NB4 (cell line): Measurements from ENCODE around the gene CALHM2.

Source experiments
- DNase-seq: peaks from one replicate; pipeline ENCODE4 v3.0.0; 2010; ENCODE audit warnings: low read depth
- H3K4me3 ChIP-seq: one replicate; pipeline ENCODE4 v1.5.1; 2011; ENCODE audit warnings: mild to moderate bottlenecking, low read depth, low read length, moderate library complexity
- MAX ChIP-seq: IDR thresholded peaks from 2 replicates; pipeline ENCODE4 v1.6.1; 2011; ENCODE audit warnings: low read depth, low read length
- MYC ChIP-seq: IDR thresholded peaks from 2 replicates; pipeline ENCODE4 v1.6.1; 2011; ENCODE audit warnings: low read depth, low read length
- POLR2A ChIP-seq: IDR thresholded peaks from 2 replicates; pipeline ENCODE4 v1.6.1; 2011; ENCODE audit warnings: mild to moderate bottlenecking; ENCODE audit not compliant: insufficient read length; ENCODE audit errors: extremely low read depth
- TF ChIP-seq, protein P1 (sequence below): IDR thresholded peaks from one replicate; pipeline ENCODE4 v1.5.1; 2012; ENCODE audit warnings: low read depth, low read length

Gene CALHM2

DNA sequence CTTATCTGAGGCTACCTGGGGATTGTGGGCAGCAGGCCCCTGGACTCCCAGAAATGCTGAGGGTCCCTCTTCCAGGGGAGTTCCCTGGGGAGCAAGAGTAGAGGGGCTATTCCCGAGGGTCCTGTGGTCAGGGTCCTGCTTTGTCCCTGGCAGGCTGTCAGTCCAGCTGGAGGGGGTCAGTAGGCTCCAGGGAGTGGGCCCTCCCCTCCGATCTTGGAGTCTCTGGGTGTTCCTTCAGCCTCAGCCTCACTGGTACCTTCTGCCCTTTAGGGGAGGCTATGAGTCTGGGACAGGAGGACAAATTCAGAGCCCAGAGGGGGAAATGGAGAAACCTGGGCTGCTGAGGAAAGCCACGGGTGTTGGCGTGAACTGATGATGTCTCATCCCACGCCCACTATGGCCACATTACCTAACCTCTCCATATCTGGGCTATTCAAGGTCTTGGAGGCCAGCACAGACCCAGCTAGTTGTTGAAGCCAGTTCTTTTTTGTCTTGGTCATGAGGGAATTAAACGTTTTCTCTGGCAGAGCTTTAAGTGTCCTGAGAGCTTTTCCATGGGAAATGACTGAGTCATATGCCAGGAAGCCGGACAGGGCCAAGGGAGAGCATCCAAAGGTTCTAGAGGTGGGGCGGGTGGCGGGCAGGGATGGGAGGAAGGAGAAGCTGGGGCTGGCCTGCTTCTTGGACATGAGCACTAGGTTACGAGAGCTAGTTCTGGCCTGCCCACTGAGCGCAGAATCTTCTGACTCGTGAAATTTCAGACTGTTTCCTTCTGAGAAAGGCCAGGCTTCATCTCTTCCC, 6.2 kb downstream of the CALHM2 start:
- TF ChIP-seq MYC, result no peak
- no peak for TF ChIP-seq POLR2A
- no peak for TF ChIP-seq MAX
- TF ChIP-seq, protein P1, sequence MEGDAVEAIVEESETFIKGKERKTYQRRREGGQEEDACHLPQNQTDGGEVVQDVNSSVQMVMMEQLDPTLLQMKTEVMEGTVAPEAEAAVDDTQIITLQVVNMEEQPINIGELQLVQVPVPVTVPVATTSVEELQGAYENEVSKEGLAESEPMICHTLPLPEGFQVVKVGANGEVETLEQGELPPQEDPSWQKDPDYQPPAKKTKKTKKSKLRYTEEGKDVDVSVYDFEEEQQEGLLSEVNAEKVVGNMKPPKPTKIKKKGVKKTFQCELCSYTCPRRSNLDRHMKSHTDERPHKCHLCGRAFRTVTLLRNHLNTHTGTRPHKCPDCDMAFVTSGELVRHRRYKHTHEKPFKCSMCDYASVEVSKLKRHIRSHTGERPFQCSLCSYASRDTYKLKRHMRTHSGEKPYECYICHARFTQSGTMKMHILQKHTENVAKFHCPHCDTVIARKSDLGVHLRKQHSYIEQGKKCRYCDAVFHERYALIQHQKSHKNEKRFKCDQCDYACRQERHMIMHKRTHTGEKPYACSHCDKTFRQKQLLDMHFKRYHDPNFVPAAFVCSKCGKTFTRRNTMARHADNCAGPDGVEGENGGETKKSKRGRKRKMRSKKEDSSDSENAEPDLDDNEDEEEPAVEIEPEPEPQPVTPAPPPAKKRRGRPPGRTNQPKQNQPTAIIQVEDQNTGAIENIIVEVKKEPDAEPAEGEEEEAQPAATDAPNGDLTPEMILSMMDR, result no peak
- H3K4me3 ChIP-seq, result no peak overlapping the region
- DNase-seq, result no peak

DNA sequence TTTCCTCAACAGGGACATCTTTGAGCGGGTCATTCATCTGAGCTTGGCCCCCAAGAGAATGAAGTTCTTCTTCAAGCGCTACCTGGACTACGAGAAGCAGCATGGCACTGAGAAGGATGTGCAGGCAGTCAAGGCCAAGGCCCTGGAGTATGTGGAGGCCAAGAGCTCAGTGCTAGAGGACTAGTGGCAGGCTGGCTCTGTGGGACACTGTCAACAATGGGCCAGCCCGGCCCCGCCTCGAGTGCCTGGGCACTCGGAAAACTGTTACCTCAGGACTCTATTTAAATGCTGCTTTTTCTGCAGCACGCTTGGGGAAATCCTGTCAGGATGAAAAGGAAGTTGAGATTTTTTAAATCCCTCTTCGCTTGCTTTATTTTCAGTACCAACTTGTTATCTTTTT, 6.8 kb downstream of the CALHM2 start:
- no peak for TF ChIP-seq MAX
- no peak for TF ChIP-seq MYC
- TF ChIP-seq POLR2A, result no peak
- TF ChIP-seq, protein P1, result no peak
- no peak overlapping the region for H3K4me3 ChIP-seq
- DNase-seq, result no peak

DNA sequence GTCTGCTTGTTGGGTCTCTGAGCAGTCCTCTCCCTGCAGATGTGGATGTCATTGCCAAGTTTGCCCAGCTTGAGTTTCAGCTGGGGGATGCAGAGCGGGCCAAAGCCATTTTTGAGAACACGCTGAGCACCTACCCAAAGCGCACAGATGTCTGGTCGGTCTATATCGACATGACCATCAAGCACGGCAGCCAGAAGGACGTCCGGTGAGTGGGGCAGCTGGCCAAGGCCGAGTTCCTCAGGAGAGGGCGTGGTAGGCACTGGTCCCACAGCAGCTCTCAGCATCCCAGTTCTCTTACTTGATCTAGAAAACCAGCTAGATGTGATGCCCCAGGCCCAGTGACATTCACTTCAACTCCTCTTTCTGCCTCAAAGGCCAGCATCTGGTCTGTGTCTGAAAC, 7.7 kb downstream of the CALHM2 start:
- no peak for DNase-seq
- no peak overlapping the region for H3K4me3 ChIP-seq
- no peak for TF ChIP-seq POLR2A
- TF ChIP-seq, protein P1, result no peak

DNA sequence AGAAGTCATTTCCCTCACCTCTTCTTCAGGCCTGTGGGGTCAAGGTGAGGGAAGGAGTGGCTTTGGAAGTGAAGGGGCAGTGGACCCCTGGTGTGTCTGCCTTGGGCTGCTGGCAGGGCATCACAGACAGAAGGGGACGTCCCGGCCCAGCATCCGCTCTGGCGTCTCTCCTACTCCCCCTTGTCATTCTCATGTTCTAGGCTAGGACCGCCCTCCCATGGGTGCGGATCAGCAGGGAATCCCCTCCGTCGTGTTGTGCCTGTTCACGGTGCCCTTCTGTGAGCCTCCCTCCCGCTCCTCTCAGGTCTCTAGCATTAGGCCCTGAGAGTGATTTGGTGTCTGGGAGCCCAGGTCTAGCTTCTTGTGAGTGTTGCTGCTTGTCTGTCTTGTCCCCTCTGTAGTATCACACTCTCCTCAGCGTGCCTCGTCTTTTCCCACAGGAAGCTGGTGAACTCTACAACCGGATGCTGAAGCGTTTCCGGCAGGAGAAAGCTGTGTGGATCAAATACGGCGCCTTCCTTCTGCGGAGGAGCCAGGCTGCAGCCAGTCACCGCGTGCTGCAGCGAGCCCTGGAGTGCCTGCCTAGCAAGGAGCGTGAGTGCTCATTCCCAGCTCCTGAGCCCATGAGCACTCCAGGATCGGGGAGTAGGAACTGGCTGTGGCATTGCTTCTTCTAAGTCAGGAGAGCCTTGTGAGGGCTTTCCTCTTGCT, 8.5 kb downstream of the CALHM2 start:
- TF ChIP-seq, protein P1, result no peak
- TF ChIP-seq MAX (no peak), MYC (no peak), POLR2A (no peak)
- DNase-seq, result no peak
- no peak overlapping the region for H3K4me3 ChIP-seq

- DNase-seq, result no peak
- TF ChIP-seq, protein P1, result no peak
- TF ChIP-seq POLR2A (no peak), MYC (no peak), MAX (no peak)
- H3K4me3 ChIP-seq, result no peak overlapping the region
Observed at GRCh38 chr10:103442031-103442461, 10.1 kb downstream of the CALHM2 start.
